Peyer's patch (tissue), 4 donors: Measurements from ENCODE around the gene IL21R. TPM values are rescaled to one million over a fixed set of nuclear protein-coding genes. Genes with fewer than 3 reads are reported as not detected.

Experiments
- DNase-seq, 3 donors: peaks; one replicate each; pipeline ENCODE4 v3.0.0-alpha.2; 2017 to 2019
- H3K27ac ChIP-seq, 4 donors: fragments of 200-600 bp; sonication (generic); one replicate each; pipeline ENCODE4 v1.5.1; 2016 to 2019
- H3K27me3 ChIP-seq, 2 donors: fragments of 200-600 bp; sonication (generic); one replicate each; pipeline ENCODE4 v1.5.1; 2019
- H3K36me3 ChIP-seq, 3 donors: fragments of 200-600 bp; sonication (generic); one replicate each; pipeline ENCODE4 v1.5.1; 2016 to 2019
- H3K4me1 ChIP-seq, 4 donors: fragments of 200-600 bp; sonication (generic); one replicate each; pipeline ENCODE4 v1.5.1; 2016 to 2019
- H3K4me3 ChIP-seq, 4 donors: fragments of 200-600 bp; sonication (generic); 1 replicate in 3 of 4; 2 replicates in 1 of 4; pipeline ENCODE4 v1.5.1; 2016 to 2019; ENCODE audit warnings: mild to moderate bottlenecking in 1 of 4
- H3K9me3 ChIP-seq, 4 donors: fragments of 200-600 bp; sonication (generic); one replicate each; pipeline ENCODE4 v1.5.1; 2016 to 2019; ENCODE audit warnings: mild to moderate bottlenecking in 1 of 4
- CTCF ChIP-seq, 6 experiments: fragments of 450-650 bp in 4 of 6; fragments of 200-600 bp in 2 of 6; sonication (generic) in 1 of 6; IDR thresholded peaks; one replicate each; pipeline ENCODE4 v1.5.1; 2017 to 2019; ENCODE audit warnings: antibody characterized with exemption in 6 of 6, mild to moderate bottlenecking in 3 of 6, moderate library complexity in 1 of 6
- POLR2A ChIP-seq, 2 donors: fragments of 450-650 bp; IDR thresholded peaks; one replicate each; pipeline ENCODE4 v1.5.1; 2017; ENCODE audit warnings: antibody characterized with exemption in 2 of 2, mild to moderate bottlenecking in 2 of 2, moderate library complexity in 2 of 2
- total RNA-seq, 4 donors: library from RNA; depleted of rRNA; stranded (reverse); fragments of >200 nt; gene quantifications; one replicate each; pipeline ENCODE4 v1.1.0, GENCODE V29; 2016

Gene IL21R
- total RNA-seq, 4 donors from 2014 or later: 0.18 to 4.1 (median 1.3) TPM; not detected in 1

- Histone ChIP-seq H3K36me3 (no peaks in the 10 kb centered on the region), H3K9me3 (no peaks in the 10 kb centered on the region), H3K4me1 (no peaks in the 10 kb centered on the region), H3K4me3 (no peak overlapping the region), H3K27ac (no peak overlapping the region), H3K27me3 (no peaks in the 10 kb centered on the region)
- no peak for DNase-seq
- TF ChIP-seq CTCF (IDR thresholded peaks at IDR 0.05) (no peak), POLR2A (IDR thresholded peaks at IDR 0.05) (no peak)
These were observed 17.5 kb upstream of the IL21R start for GRCh38 chr16:27384425-27384824.

GRCh38 chr16:27385398-27385797 is 16.6 kb upstream of the IL21R start:
- TF ChIP-seq CTCF (IDR thresholded peaks at IDR 0.05) (no peak), POLR2A (IDR thresholded peaks at IDR 0.05) (no peak)
- no peak overlapping the region for H3K27ac ChIP-seq
- H3K4me3 ChIP-seq: no peak overlapping the region
- H3K9me3 ChIP-seq: no peaks in the 10 kb centered on the region
- no peak for DNase-seq
- no peaks in the 10 kb centered on the region for H3K27me3 ChIP-seq
- H3K4me1 ChIP-seq: no peaks in the 10 kb centered on the region
- no peaks in the 10 kb centered on the region for H3K36me3 ChIP-seq

- TF ChIP-seq POLR2A (IDR thresholded peaks at IDR 0.05) (no peak), CTCF (IDR thresholded peaks at IDR 0.05) (no peak)
- Histone ChIP-seq H3K36me3 (no peaks in the 10 kb centered on the region), H3K27ac (no peak overlapping the region), H3K9me3 (no peaks in the 10 kb centered on the region), H3K27me3 (no peaks in the 10 kb centered on the region), H3K4me1 (no peaks in the 10 kb centered on the region), H3K4me3 (no peak overlapping the region)
- DNase-seq: no peak
These were observed 15.3 kb upstream of the IL21R start for GRCh38 chr16:27386674-27387073.

GRCh38 chr16:27387724-27388123 is 14.2 kb upstream of the IL21R start:
- no peak overlapping the region for H3K4me3 ChIP-seq
- no peaks in the 10 kb centered on the region for H3K4me1 ChIP-seq
- H3K27ac ChIP-seq: no peak overlapping the region
- H3K27me3 ChIP-seq: no peaks in the 10 kb centered on the region
- no peaks in the 10 kb centered on the region for H3K36me3 ChIP-seq
- no peak for DNase-seq
- no peaks in the 10 kb centered on the region for H3K9me3 ChIP-seq
- TF ChIP-seq CTCF (IDR thresholded peaks at IDR 0.05): no peak
- no peak for TF ChIP-seq POLR2A (IDR thresholded peaks at IDR 0.05)

- Histone ChIP-seq H3K9me3 (no peaks in the 10 kb centered on the region), H3K4me3 (no peak overlapping the region), H3K36me3 (no peaks in the 10 kb centered on the region), H3K4me1 (no peaks in the 10 kb centered on the region), H3K27ac (no peak overlapping the region), H3K27me3 (no peaks in the 10 kb centered on the region)
- DNase-seq: no peak
- no peak for TF ChIP-seq POLR2A (IDR thresholded peaks at IDR 0.05)
- TF ChIP-seq CTCF (IDR thresholded peaks at IDR 0.05): no peak
These were observed 12.6 kb upstream of the IL21R start for GRCh38 chr16:27389272-27389961.

GRCh38 chr16:27390151-27390550 is 11.8 kb upstream of the IL21R start:
- no peaks in the 10 kb centered on the region for H3K9me3 ChIP-seq
- H3K27me3 ChIP-seq: no peaks in the 10 kb centered on the region
- no peak for DNase-seq
- no peaks in the 10 kb centered on the region for H3K4me1 ChIP-seq
- no peak for TF ChIP-seq POLR2A (IDR thresholded peaks at IDR 0.05)
- TF ChIP-seq CTCF (IDR thresholded peaks at IDR 0.05): no peak
- H3K27ac ChIP-seq: no peak overlapping the region
- H3K36me3 ChIP-seq: no peaks in the 10 kb centered on the region
- H3K4me3 ChIP-seq: no peak overlapping the region
